H9 (cell line): ENCODE measurements around the gene CDC25B. TPM values are rescaled to one million over a fixed set of nuclear protein-coding genes. Genes with fewer than 3 reads are reported as not detected.

Source experiments
- DNase-seq: peaks from one replicate; pipeline ENCODE4 v3.0.0-alpha.2; 2017
- H2AFZ ChIP-seq: one replicate; pipeline ENCODE4 v1.6.1; 2013; ENCODE audit warnings: mild to moderate bottlenecking, low read length, control low read depth, moderate library complexity
- H2AK5ac ChIP-seq: 2 replicates; pipeline ENCODE4 v1.6.1; 2013; ENCODE audit warnings: low read length, control low read depth, mixed read lengths; ENCODE audit not compliant: insufficient read length
- H2BK120ac ChIP-seq: one replicate; pipeline ENCODE4 v1.6.1; 2013; ENCODE audit warnings: low read depth, mild to moderate bottlenecking, low read length, control low read depth, inconsistent platforms; ENCODE audit not compliant: poor library complexity, severe bottlenecking
- H2BK12ac ChIP-seq: 2 replicates; pipeline ENCODE4 v1.6.1; 2013; ENCODE audit warnings: low read length, control low read depth, mixed read lengths, low read depth; ENCODE audit not compliant: insufficient read length
- H2BK15ac ChIP-seq: 2 replicates; pipeline ENCODE4 v1.6.1; 2013; ENCODE audit warnings: low read depth, low read length, control low read depth
- H2BK20ac ChIP-seq: one replicate; pipeline ENCODE4 v1.6.1; 2013; ENCODE audit warnings: low read depth, mild to moderate bottlenecking, low read length, control low read depth, inconsistent platforms; ENCODE audit not compliant: poor library complexity, severe bottlenecking
- H2BK5ac ChIP-seq: 2 replicates; pipeline ENCODE4 v1.6.1; 2013; ENCODE audit warnings: low read length, control low read depth, mixed read lengths; ENCODE audit not compliant: insufficient read length
- H3K14ac ChIP-seq: 2 replicates; pipeline ENCODE4 v1.6.1; 2013; ENCODE audit warnings: low read length, control low read depth; ENCODE audit not compliant: insufficient read depth
- H3K18ac ChIP-seq: 2 replicates; pipeline ENCODE4 v1.6.1; 2013; ENCODE audit warnings: low read depth, mild to moderate bottlenecking, mixed read lengths, low read length, control low read depth; ENCODE audit not compliant: insufficient read length
- H3K23ac ChIP-seq: 2 replicates; pipeline ENCODE4 v1.6.1; 2013; ENCODE audit warnings: low read length, control low read depth, mixed read lengths, low read depth; ENCODE audit not compliant: insufficient read length
- H3K23me2 ChIP-seq: 2 replicates; pipeline ENCODE4 v1.6.1; 2013; ENCODE audit warnings: low read depth, mild to moderate bottlenecking, mixed read lengths, low read length, control low read depth; ENCODE audit not compliant: insufficient read length, poor library complexity, severe bottlenecking
- H3K27ac ChIP-seq: 2 replicates; pipeline ENCODE4 v1.5.1; 2013; ENCODE audit warnings: low read length, control low read depth, mixed read lengths, low read depth; ENCODE audit not compliant: insufficient read length
- H3K27me3 ChIP-seq: 2 replicates; pipeline ENCODE4 v1.6.1; 2013; ENCODE audit warnings: low read length, control low read depth, inconsistent platforms; ENCODE audit not compliant: insufficient read depth
- H3K4ac ChIP-seq: 2 replicates; pipeline ENCODE4 v1.6.1; 2013; ENCODE audit warnings: low read depth, mild to moderate bottlenecking, control low read depth, inconsistent platforms, low read length, moderate library complexity
- H3K4me1 ChIP-seq: 2 replicates; pipeline ENCODE4 v1.6.1; 2013; ENCODE audit warnings: low read length, control low read depth, inconsistent platforms; ENCODE audit not compliant: insufficient read depth
- H3K4me2 ChIP-seq: 2 replicates; pipeline ENCODE4 v1.6.1; 2013; ENCODE audit warnings: low read length, control low read depth, mixed read lengths; ENCODE audit not compliant: insufficient read length, insufficient read depth
- H3K56ac ChIP-seq: 2 replicates; pipeline ENCODE4 v1.6.1; 2013; ENCODE audit warnings: low read depth, mild to moderate bottlenecking, mixed read lengths, low read length, control low read depth; ENCODE audit not compliant: insufficient read length
- H3K79me1 ChIP-seq: 2 replicates; pipeline ENCODE4 v1.6.1; 2013; ENCODE audit warnings: low read depth, mild to moderate bottlenecking, moderate library complexity, low read length, control low read depth, inconsistent platforms; ENCODE audit not compliant: insufficient read depth, poor library complexity, severe bottlenecking
- H3K79me2 ChIP-seq: 2 replicates; pipeline ENCODE4 v1.6.1; 2013; ENCODE audit warnings: low read length, control low read depth, inconsistent platforms; ENCODE audit not compliant: insufficient read depth
- H3K9ac ChIP-seq: 2 replicates; pipeline ENCODE4 v1.6.1; 2013; ENCODE audit warnings: low read length, control low read depth, mixed read lengths; ENCODE audit not compliant: insufficient read length; ENCODE audit errors: extremely low read depth
- H3K9me3 ChIP-seq: one replicate; pipeline ENCODE4 v1.6.1; 2013; ENCODE audit warnings: low read depth, low read length, inconsistent platforms; ENCODE audit not compliant: control insufficient read depth
- H3T11ph ChIP-seq: one replicate; pipeline ENCODE4 v1.6.1; 2013; ENCODE audit warnings: mild to moderate bottlenecking, low read length, control low read depth, inconsistent platforms
- H4K20me1 ChIP-seq: one replicate; pipeline ENCODE4 v1.6.1; 2013; ENCODE audit not compliant: control insufficient read depth, insufficient read length, insufficient read depth
- H4K5ac ChIP-seq: 2 replicates; pipeline ENCODE4 v1.6.1; 2013; ENCODE audit warnings: low read depth, mild to moderate bottlenecking, mixed read lengths, low read length, control low read depth; ENCODE audit not compliant: insufficient read length
- H4K8ac ChIP-seq: replicated peaks from 2 replicates; pipeline ENCODE4 v1.6.1; 2013; ENCODE audit warnings: low read length, control low read depth, mixed read lengths, low read depth; ENCODE audit not compliant: insufficient read length
- H4K91ac ChIP-seq: 2 replicates; pipeline ENCODE4 v1.6.1; 2013; ENCODE audit warnings: low read depth, mild to moderate bottlenecking, moderate library complexity, mixed read lengths, low read length, control low read depth; ENCODE audit not compliant: insufficient read length
- H3K27ac Mint-ChIP-seq, 3 experiments: 2 replicates in 2 of 3; 3 replicates in 1 of 3; pipeline ENCODE4 v1.8.0; 2020 to 2021; ENCODE audit warnings: mixed read lengths in 3 of 3, mild to moderate bottlenecking in 1 of 3, moderate library complexity in 1 of 3
- H3K27me3 Mint-ChIP-seq: 2 replicates; pipeline ENCODE4 v1.8.0; 2021; ENCODE audit warnings: low read depth, mild to moderate bottlenecking, moderate library complexity, mixed read lengths
- H3K36me3 Mint-ChIP-seq, 3 experiments: 2 replicates in 2 of 3; 3 replicates in 1 of 3; pipeline ENCODE4 v1.8.0; 2020 to 2021; ENCODE audit warnings: low read depth in 3 of 3, mixed read lengths in 3 of 3; ENCODE audit not compliant: insufficient read depth in 1 of 3
- H3K4me1 Mint-ChIP-seq, 2 experiments: 2 replicates each; pipeline ENCODE4 v1.8.0; 2020; ENCODE audit warnings: mixed read lengths in 2 of 2
- H3K4me3 Mint-ChIP-seq, 2 experiments: 2 replicates in 1 of 2; 3 replicates in 1 of 2; pipeline ENCODE4 v1.8.0; 2020 to 2021; ENCODE audit warnings: mild to moderate bottlenecking in 2 of 2, mixed read lengths in 2 of 2, moderate library complexity in 1 of 2
- H3K9me3 Mint-ChIP-seq, 2 experiments: 2 replicates in 1 of 2; 3 replicates in 1 of 2; pipeline ENCODE4 v1.8.0; 2020; ENCODE audit warnings: mild to moderate bottlenecking in 2 of 2, mixed read lengths in 2 of 2, moderate library complexity in 1 of 2
- WGBS: extraction: QIAGEN DNeasy Blood & Tissue Kit; methylation state at CpG from one replicate; pipeline ENCODE4 v1.1.7; 2013; ENCODE audit warnings: missing lambda C conversion rate, low lambda C conversion rate, mixed read lengths; ENCODE audit not compliant: insufficient read length; ENCODE audit errors: extremely low coverage; 5-methylcytosine and 5-hydroxymethylcytosine counted together
- total RNA-seq: library from RNA; stranded (reverse); gene quantifications from 2 replicates; pipeline ENCODE4 v1.2.1, GENCODE V29; 2021
- TF ChIP-seq, protein P1 (sequence below): fragments of 200-600 bp; sonication (generic); conservative IDR thresholded peaks from 3 replicates; pipeline ENCODE4 v1.8.0; 2021; ENCODE audit warnings: antibody characterized with exemption, mild to moderate bottlenecking

CDC25B gene
- total RNA-seq, 1 experiment from 2014 or later: 24.0 TPM

DNA sequence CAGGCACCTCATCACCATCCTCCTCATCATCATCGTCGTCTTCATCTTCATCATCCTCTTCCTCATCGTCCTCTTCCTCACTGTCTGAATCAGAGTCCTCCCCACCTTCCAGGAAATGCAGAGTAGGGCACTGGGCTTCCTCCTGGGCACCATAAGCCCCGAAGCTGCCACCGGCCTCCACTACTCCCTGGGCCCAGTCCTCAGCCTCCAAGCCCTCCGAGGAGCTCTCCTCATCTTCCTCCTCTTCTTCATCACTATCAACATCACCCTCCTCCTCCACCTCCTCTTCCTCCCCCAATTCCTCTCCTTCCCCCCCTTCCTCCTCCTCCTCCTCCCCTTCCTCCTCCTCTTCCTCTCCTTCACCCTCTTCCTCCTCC lies 11.3 kb upstream of the CDC25B start:
- H3K23ac ChIP-seq: no peak overlapping the region
- H3K23me2 ChIP-seq: peaks cover 10% of the 10 kb centered on the region
- no peaks in the 10 kb centered on the region for H3K9me3 Mint-ChIP-seq

More for the DNA sequence above, 11.3 kb upstream of the CDC25B start:
- H3K14ac ChIP-seq: no peak overlapping the region
- no peaks in the 10 kb centered on the region for H3K27me3 ChIP-seq
- no peak overlapping the region for H3K56ac ChIP-seq
- H2BK5ac ChIP-seq: no peak overlapping the region
- H2BK15ac ChIP-seq: no peak overlapping the region
- H4K91ac ChIP-seq: no peak overlapping the region
- TF ChIP-seq, protein P1, sequence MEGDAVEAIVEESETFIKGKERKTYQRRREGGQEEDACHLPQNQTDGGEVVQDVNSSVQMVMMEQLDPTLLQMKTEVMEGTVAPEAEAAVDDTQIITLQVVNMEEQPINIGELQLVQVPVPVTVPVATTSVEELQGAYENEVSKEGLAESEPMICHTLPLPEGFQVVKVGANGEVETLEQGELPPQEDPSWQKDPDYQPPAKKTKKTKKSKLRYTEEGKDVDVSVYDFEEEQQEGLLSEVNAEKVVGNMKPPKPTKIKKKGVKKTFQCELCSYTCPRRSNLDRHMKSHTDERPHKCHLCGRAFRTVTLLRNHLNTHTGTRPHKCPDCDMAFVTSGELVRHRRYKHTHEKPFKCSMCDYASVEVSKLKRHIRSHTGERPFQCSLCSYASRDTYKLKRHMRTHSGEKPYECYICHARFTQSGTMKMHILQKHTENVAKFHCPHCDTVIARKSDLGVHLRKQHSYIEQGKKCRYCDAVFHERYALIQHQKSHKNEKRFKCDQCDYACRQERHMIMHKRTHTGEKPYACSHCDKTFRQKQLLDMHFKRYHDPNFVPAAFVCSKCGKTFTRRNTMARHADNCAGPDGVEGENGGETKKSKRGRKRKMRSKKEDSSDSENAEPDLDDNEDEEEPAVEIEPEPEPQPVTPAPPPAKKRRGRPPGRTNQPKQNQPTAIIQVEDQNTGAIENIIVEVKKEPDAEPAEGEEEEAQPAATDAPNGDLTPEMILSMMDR: no peak
- peaks cover 33% of the 10 kb centered on the region for H3K27me3 Mint-ChIP-seq
- H2BK120ac ChIP-seq: no peak overlapping the region
- no peak overlapping the region for H3K4me2 ChIP-seq
- H4K20me1 ChIP-seq: no peaks in the 10 kb centered on the region
- no peaks in the 10 kb centered on the region for H3K9me3 ChIP-seq
- no peak overlapping the region for H3K9ac ChIP-seq
- DNase-seq: no peak
- no peak overlapping the region for H4K8ac ChIP-seq
- H2BK20ac ChIP-seq: no peak overlapping the region
- no peak overlapping the region for H3K27ac Mint-ChIP-seq
- peaks cover 5 to 12% (median 8%) of the 10 kb centered on the region in 3 experiments for H3K36me3 Mint-ChIP-seq
- H2AK5ac ChIP-seq: no peak overlapping the region
- WGBS: no CpG with 5 or more reads among the region's 6 CpGs
- H3K4ac ChIP-seq: no peak overlapping the region
- no peak overlapping the region for H2BK12ac ChIP-seq
- H2AFZ ChIP-seq: no peak overlapping the region
- H3K79me1 ChIP-seq: no peaks in the 10 kb centered on the region
- H4K5ac ChIP-seq: no peak overlapping the region
- H3K79me2 ChIP-seq: no peaks in the 10 kb centered on the region
- no peak overlapping the region for H3K27ac ChIP-seq
- no peak overlapping the region for H3K18ac ChIP-seq
- peak overlapping the region; percentile 8 to 40; a peak in 4 of 5 replicates for H3K4me3 Mint-ChIP-seq
- H3K4me1 ChIP-seq: no peaks in the 10 kb centered on the region
- peaks cover 21 to 32% of the 10 kb centered on the region in 2 experiments for H3K4me1 Mint-ChIP-seq
- H3T11ph ChIP-seq: no peak overlapping the region
